HG03565 (cell line): Measurements from ENCODE around the gene SHMT2.

Source experiments
- ATAC-seq: cut with Tn5 transposase; IDR thresholded peaks from one replicate; pipeline ENCODE4 v1.9.1; 2021; ENCODE audit warnings: mild to moderate bottlenecking, moderate library complexity; ENCODE audit not compliant: unreplicated experiment

The SHMT2 gene

GRCh38 chr12:57225680-57226210, 3.8 kb upstream of the SHMT2 start:
- no peak for ATAC-seq

- no peak for ATAC-seq
These were observed 2.8 kb upstream of the SHMT2 start for GRCh38 chr12:57226588-57227314.

- ATAC-seq = no peak
These were observed 2.0 kb upstream of the SHMT2 start for GRCh38 chr12:57227315-57228115.

GRCh38 chr12:57229046-57229633, 371 bp upstream of the SHMT2 start:
- ATAC-seq = no peak

- no peak for ATAC-seq
These were observed 1.1 kb downstream of the SHMT2 start for GRCh38 chr12:57230381-57231155.

GRCh38 chr12:57231276-57232021, 1.9 kb downstream of the SHMT2 start:
- no peak for ATAC-seq

- ATAC-seq = no peak
These were observed 2.7 kb downstream of the SHMT2 start for GRCh38 chr12:57232156-57232756.

GRCh38 chr12:57233357-57234232, 4.1 kb downstream of the SHMT2 start:
- ATAC-seq = no peak

GRCh38 chr12:57234233-57234570, 4.7 kb downstream of the SHMT2 start:
- ATAC-seq = no peak

- no peak for ATAC-seq
These were observed 5.1 kb downstream of the SHMT2 start for GRCh38 chr12:57234571-57235016.

GRCh38 chr12:57235017-57235727, 5.7 kb downstream of the SHMT2 start:
- no peak for ATAC-seq

GRCh38 chr12:57235728-57236131, 6.2 kb downstream of the SHMT2 start:
- no peak for ATAC-seq

GRCh38 chr12:57236201-57236924, 6.9 kb downstream of the SHMT2 start:
- no peak for ATAC-seq

GRCh38 chr12:57236925-57237595, 7.5 kb downstream of the SHMT2 start:
- ATAC-seq = no peak

- ATAC-seq = no peak
These were observed 8.1 kb downstream of the SHMT2 start for GRCh38 chr12:57237596-57237931.

- no peak for ATAC-seq
These were observed 8.7 kb downstream of the SHMT2 start for GRCh38 chr12:57237932-57238853.
